ENCODE data around the gene ABCA13.

Gene ABCA13

DNA sequence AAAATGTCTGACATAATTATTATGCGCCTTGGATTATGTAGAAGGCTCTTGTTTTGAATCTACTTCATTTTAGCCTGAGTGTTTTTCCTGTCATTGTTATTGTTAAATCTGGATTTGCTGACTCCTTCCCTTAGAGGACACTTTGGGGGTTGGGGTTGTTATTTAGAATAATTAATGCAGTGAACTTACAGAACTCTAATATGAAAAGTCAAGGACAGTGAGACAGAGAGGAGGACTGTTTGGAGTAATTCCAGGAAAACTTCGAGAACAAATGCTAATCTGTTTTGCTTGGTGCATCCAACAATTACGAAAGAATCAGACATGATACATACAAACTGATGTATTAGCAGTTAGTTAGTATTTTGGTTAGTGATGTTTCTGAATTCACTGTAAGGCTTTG, 146.1 kb downstream of the ABCA13 start:
- 82% methylated on average over 2 of the region's 3 CpGs for WGBS
- H4K8ac ChIP-seq (ENCODE audit: low read length): no peak overlapping the region
- no peak overlapping the region for H2AFZ ChIP-seq (ENCODE audit: low read depth, low read length)
- H2BK5ac ChIP-seq (ENCODE audit: low read depth, low read length, poor library complexity, severe bottlenecking): no peak overlapping the region
- H3K27me3 ChIP-seq (ENCODE audit: control insufficient read depth in 1 of 2, insufficient read depth in 1 of 2, low read length in 2 of 2): no peaks in the 10 kb centered on the region
- no peak overlapping the region for H3K18ac ChIP-seq (ENCODE audit: low read depth in 1 of 2, low read length in 2 of 2)
- H4K91ac ChIP-seq (ENCODE audit: low read length): no peak overlapping the region
- no peak overlapping the region for H3K27ac ChIP-seq (ENCODE audit: low read length, poor library complexity, severe bottlenecking)
- no peak overlapping the region for H2BK12ac ChIP-seq (ENCODE audit: low read length in 2 of 2)
- H3K9ac ChIP-seq (ENCODE audit: low read length): no peak overlapping the region
- H3K4ac ChIP-seq (ENCODE audit: low read depth in 1 of 2, low read length in 2 of 2): no peak overlapping the region
- H3K14ac ChIP-seq (ENCODE audit: low read length in 2 of 2): no peak overlapping the region
- H2BK120ac ChIP-seq (ENCODE audit: low read depth, low read length): no peak overlapping the region
- no peak overlapping the region for H2AK5ac ChIP-seq (ENCODE audit: low read length, severe bottlenecking)
- H3K9me3 ChIP-seq (ENCODE audit: control insufficient read depth, low read length): no peaks in the 10 kb centered on the region
- no peaks in the 10 kb centered on the region for H3K36me3 ChIP-seq (ENCODE audit: control insufficient read depth in 1 of 2, insufficient read depth in 2 of 2, low read depth in 1 of 2, low read length in 2 of 2)
- H3K4me3 ChIP-seq (ENCODE audit: insufficient read depth in 1 of 2, low read depth in 1 of 2, low read length in 2 of 2): no peak overlapping the region
- H3K79me1 ChIP-seq (replicated peaks; ENCODE audit: low read length, poor library complexity, severe bottlenecking): no peaks in the 10 kb centered on the region
- no peak for DNase-seq
- no peak overlapping the region for H3K4me2 ChIP-seq (ENCODE audit: low read length, poor library complexity, severe bottlenecking)
- H3K23ac ChIP-seq (ENCODE audit: low read length in 2 of 2): no peak overlapping the region
- H3K4me1 ChIP-seq (ENCODE audit: control insufficient read depth, insufficient read depth, low read depth, low read length): no peaks in the 10 kb centered on the region
- H2BK15ac ChIP-seq (ENCODE audit: low read depth, poor library complexity, severe bottlenecking): no peak overlapping the region

GRCh38 chr7:48321319-48322010, 150.2 kb downstream of the ABCA13 start:
- Histone ChIP-seq H3K4me2 (ENCODE audit: low read length, poor library complexity, severe bottlenecking) (no peak overlapping the region), H4K91ac (ENCODE audit: low read length) (no peak overlapping the region), H3K4ac (ENCODE audit: low read depth in 1 of 2, low read length in 2 of 2) (no peak overlapping the region)

GRCh38 chr7:48337012-48337621, 165.9 kb downstream of the ABCA13 start:
- Histone ChIP-seq H2BK120ac (ENCODE audit: low read depth, low read length) (no peak overlapping the region), H4K91ac (ENCODE audit: low read length) (no peak overlapping the region), H3K4me3 (ENCODE audit: insufficient read depth in 1 of 2, low read depth in 1 of 2, low read length in 2 of 2) (no peak overlapping the region), H3K4ac (ENCODE audit: low read depth in 1 of 2, low read length in 2 of 2) (no peak overlapping the region), H3K27me3 (ENCODE audit: control insufficient read depth in 1 of 2, insufficient read depth in 1 of 2, low read length in 2 of 2) (no peaks in the 10 kb centered on the region), H3K9ac (ENCODE audit: low read length) (no peak overlapping the region), H3K23ac (ENCODE audit: low read length in 2 of 2) (no peak overlapping the region), H3K4me1 (ENCODE audit: control insufficient read depth, insufficient read depth, low read depth, low read length) (no peaks in the 10 kb centered on the region), H3K18ac (ENCODE audit: low read depth in 1 of 2, low read length in 2 of 2) (no peak overlapping the region), H2BK5ac (ENCODE audit: low read depth, low read length, poor library complexity, severe bottlenecking) (no peak overlapping the region), H3K27ac (ENCODE audit: low read length, poor library complexity, severe bottlenecking) (no peak overlapping the region), H3K4me2 (ENCODE audit: low read length, poor library complexity, severe bottlenecking) (no peak overlapping the region), H3K79me1 (replicated peaks; ENCODE audit: low read length, poor library complexity, severe bottlenecking) (no peaks in the 10 kb centered on the region), H3K9me3 (ENCODE audit: control insufficient read depth, low read length) (no peaks in the 10 kb centered on the region), H2BK12ac (ENCODE audit: low read length in 2 of 2) (no peak overlapping the region), H2AFZ (ENCODE audit: low read depth, low read length) (no peak overlapping the region), H3K36me3 (ENCODE audit: control insufficient read depth in 1 of 2, insufficient read depth in 2 of 2, low read depth in 1 of 2, low read length in 2 of 2) (no peaks in the 10 kb centered on the region), H2BK15ac (ENCODE audit: low read depth, poor library complexity, severe bottlenecking) (no peak overlapping the region), H3K14ac (ENCODE audit: low read length in 2 of 2) (no peak overlapping the region), H2AK5ac (ENCODE audit: low read length, severe bottlenecking) (no peak overlapping the region), H4K8ac (ENCODE audit: low read length) (no peak overlapping the region)
- 65% methylated on average over 4 of the region's 5 CpGs for WGBS
- DNase-seq: no peak

More at GRCh38 chr7:48321319-48322010, 150.2 kb downstream of the ABCA13 start:
- Histone ChIP-seq H3K18ac (ENCODE audit: low read depth in 1 of 2, low read length in 2 of 2) (no peak overlapping the region), H3K36me3 (ENCODE audit: control insufficient read depth in 1 of 2, insufficient read depth in 2 of 2, low read depth in 1 of 2, low read length in 2 of 2) (no peaks in the 10 kb centered on the region), H2BK15ac (ENCODE audit: low read depth, poor library complexity, severe bottlenecking) (no peak overlapping the region), H3K14ac (ENCODE audit: low read length in 2 of 2) (no peak overlapping the region), H4K8ac (ENCODE audit: low read length) (no peak overlapping the region), H3K4me1 (ENCODE audit: control insufficient read depth, insufficient read depth, low read depth, low read length) (no peaks in the 10 kb centered on the region), H2AK5ac (ENCODE audit: low read length, severe bottlenecking) (no peak overlapping the region), H3K27ac (ENCODE audit: low read length, poor library complexity, severe bottlenecking) (no peak overlapping the region), H2AFZ (ENCODE audit: low read depth, low read length) (no peak overlapping the region), H3K23ac (ENCODE audit: low read length in 2 of 2) (no peak overlapping the region), H3K9me3 (ENCODE audit: control insufficient read depth, low read length) (peaks cover 20% of the 10 kb centered on the region), H2BK12ac (ENCODE audit: low read length in 2 of 2) (no peak overlapping the region), H3K9ac (ENCODE audit: low read length) (no peak overlapping the region), H3K27me3 (ENCODE audit: control insufficient read depth in 1 of 2, insufficient read depth in 1 of 2, low read length in 2 of 2) (no peaks in the 10 kb centered on the region), H2BK5ac (ENCODE audit: low read depth, low read length, poor library complexity, severe bottlenecking) (no peak overlapping the region), H3K4me3 (ENCODE audit: insufficient read depth in 1 of 2, low read depth in 1 of 2, low read length in 2 of 2) (no peak overlapping the region), H3K79me1 (replicated peaks; ENCODE audit: low read length, poor library complexity, severe bottlenecking) (no peaks in the 10 kb centered on the region), H2BK120ac (ENCODE audit: low read depth, low read length) (no peak overlapping the region)
- WGBS: 81% methylated on average over 8 of the region's 8 CpGs
- DNase-seq: no peak

DNA sequence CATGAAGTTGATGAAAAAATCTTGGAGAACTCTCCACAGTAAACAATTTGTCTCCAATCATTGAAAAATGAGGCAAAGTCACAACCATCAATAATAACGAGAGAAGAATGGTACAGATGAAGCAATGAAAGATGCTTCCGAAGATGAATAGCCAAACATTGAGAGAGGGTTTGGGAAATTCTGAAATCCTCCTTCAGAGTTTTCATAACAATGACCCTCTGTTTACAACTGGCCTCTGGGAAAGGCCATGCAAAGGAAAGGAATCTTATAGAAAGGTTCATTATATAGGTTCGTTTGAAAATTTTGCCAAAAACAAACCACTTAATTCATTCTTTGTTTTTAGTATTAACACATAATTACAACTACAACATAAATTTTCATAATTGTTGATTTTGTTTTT, 166.5 kb downstream of the ABCA13 start:
- no peak overlapping the region for H3K27ac ChIP-seq (ENCODE audit: low read length, poor library complexity, severe bottlenecking)
- no peak overlapping the region for H3K9ac ChIP-seq (ENCODE audit: low read length)
- no peaks in the 10 kb centered on the region for H3K4me1 ChIP-seq (ENCODE audit: control insufficient read depth, insufficient read depth, low read depth, low read length)
- no peaks in the 10 kb centered on the region for H3K79me1 ChIP-seq (replicated peaks; ENCODE audit: low read length, poor library complexity, severe bottlenecking)
- H2AK5ac ChIP-seq (ENCODE audit: low read length, severe bottlenecking): no peak overlapping the region
- 83% methylated on average over 2 of the region's 3 CpGs for WGBS
- H3K4ac ChIP-seq (ENCODE audit: low read depth in 1 of 2, low read length in 2 of 2): no peak overlapping the region
- no peaks in the 10 kb centered on the region for H3K9me3 ChIP-seq (ENCODE audit: control insufficient read depth, low read length)
- no peak overlapping the region for H3K4me3 ChIP-seq (ENCODE audit: insufficient read depth in 1 of 2, low read depth in 1 of 2, low read length in 2 of 2)
- H3K36me3 ChIP-seq (ENCODE audit: control insufficient read depth in 1 of 2, insufficient read depth in 2 of 2, low read depth in 1 of 2, low read length in 2 of 2): no peaks in the 10 kb centered on the region
- no peak overlapping the region for H3K14ac ChIP-seq (ENCODE audit: low read length in 2 of 2)
- no peak overlapping the region for H4K91ac ChIP-seq (ENCODE audit: low read length)
- no peak overlapping the region for H3K4me2 ChIP-seq (ENCODE audit: low read length, poor library complexity, severe bottlenecking)
- no peak overlapping the region for H2BK15ac ChIP-seq (ENCODE audit: low read depth, poor library complexity, severe bottlenecking)
- H2AFZ ChIP-seq (ENCODE audit: low read depth, low read length): no peak overlapping the region
- no peak overlapping the region for H2BK12ac ChIP-seq (ENCODE audit: low read length in 2 of 2)
- no peaks in the 10 kb centered on the region for H3K27me3 ChIP-seq (ENCODE audit: control insufficient read depth in 1 of 2, insufficient read depth in 1 of 2, low read length in 2 of 2)
- H4K8ac ChIP-seq (ENCODE audit: low read length): no peak overlapping the region
- no peak for DNase-seq
- H3K23ac ChIP-seq (ENCODE audit: low read length in 2 of 2): no peak overlapping the region
- H2BK120ac ChIP-seq (ENCODE audit: low read depth, low read length): no peak overlapping the region
- no peak overlapping the region for H2BK5ac ChIP-seq (ENCODE audit: low read depth, low read length, poor library complexity, severe bottlenecking)
- no peak overlapping the region for H3K18ac ChIP-seq (ENCODE audit: low read depth in 1 of 2, low read length in 2 of 2)
